PC-9 (cell line): Measurements from ENCODE around the gene APBA2. TPM values are rescaled to one million over a fixed set of nuclear protein-coding genes. Genes with fewer than 3 reads are reported as not detected.

Source experiments
- BruUV-seq: library from RNA; stranded (reverse); fragments of 400-500 nt; replicated peaks from 2 replicates; lab custom pipeline; 2021; lab: Mats Ljungman, UMichigan
- CTCF ChIA-PET: fragments of 300-600 bp; sonication (Branson Sonifier 250); formaldehyde crosslinking; loops from one replicate; lab custom pipeline; 2022; ENCODE audit warnings: antibody characterized with exemption; lab: Charles Lee
- POLR2A ChIA-PET: fragments of 300-600 bp; sonication (Branson Sonifier 250); formaldehyde crosslinking; loops from one replicate; lab custom pipeline; 2022; ENCODE audit warnings: antibody characterized with exemption; ENCODE audit not compliant: unreplicated experiment; lab: Charles Lee
- DNase-seq, 2 experiments: peaks; one replicate each; pipeline versions ENCODE4 v3.0.0 to v3.0.0-alpha.2; 2015 to 2022; ENCODE audit warnings: mixed read lengths in 1 of 2
- H2AFZ ChIP-seq: fragments of 200-600 bp; sonication (generic); 2 replicates; pipeline ENCODE4 v1.8.1; 2017; ENCODE audit warnings: antibody characterized with exemption
- H3F3A ChIP-seq: fragments of 200-600 bp; sonication (generic); 2 replicates; pipeline ENCODE4 v1.8.1; 2017; ENCODE audit warnings: antibody characterized with exemption, mild to moderate bottlenecking, low read depth; ENCODE audit not compliant: insufficient read depth
- H3K27ac ChIP-seq: fragments of 200-600 bp; sonication (generic); 2 replicates; pipeline ENCODE4 v1.6.1; 2016; ENCODE audit warnings: mixed run types
- H3K27me3 ChIP-seq: fragments of 200-600 bp; sonication (generic); 2 replicates; pipeline ENCODE4 v1.6.1; 2016; ENCODE audit warnings: low read depth, mixed run types; ENCODE audit not compliant: insufficient read depth
- H3K36me3 ChIP-seq: fragments of 200-600 bp; sonication (generic); 2 replicates; pipeline ENCODE4 v1.6.1; 2016; ENCODE audit warnings: low read depth, mixed run types
- H3K4me1 ChIP-seq: fragments of 200-600 bp; sonication (generic); replicated peaks from 2 replicates; pipeline ENCODE4 v1.6.1; 2016; ENCODE audit warnings: mixed run types; ENCODE audit not compliant: insufficient read depth
- H3K4me2 ChIP-seq: fragments of 200-600 bp; sonication (generic); 2 replicates; pipeline ENCODE4 v1.6.1; 2017; ENCODE audit warnings: mixed run types
- H3K4me3 ChIP-seq: fragments of 200-600 bp; sonication (generic); 2 replicates; pipeline ENCODE4 v1.6.1; 2016; ENCODE audit warnings: mixed run types
- H3K79me2 ChIP-seq: fragments of 200-600 bp; sonication (generic); 2 replicates; pipeline ENCODE4 v1.6.1; 2017; ENCODE audit warnings: low read depth, mixed run types
- H3K9me2 ChIP-seq: fragments of 200-600 bp; sonication (generic); 2 replicates; pipeline ENCODE4 v1.8.1; 2017; ENCODE audit warnings: mild to moderate bottlenecking; ENCODE audit not compliant: insufficient read depth
- H3K9me3 ChIP-seq: fragments of 200-600 bp; sonication (generic); 2 replicates; pipeline ENCODE4 v1.8.1; 2016; ENCODE audit warnings: low read depth; ENCODE audit not compliant: insufficient read depth
- H4K20me1 ChIP-seq: fragments of 200-600 bp; sonication (generic); 2 replicates; pipeline ENCODE4 v1.8.1; 2017; ENCODE audit not compliant: insufficient read depth
- EZH2 ChIP-seq: fragments of 200-600 bp; sonication (generic); IDR thresholded peaks from 2 replicates; pipeline ENCODE4 v1.8.0; 2017; ENCODE audit warnings: antibody characterized with exemption, low read depth
- intact Hi-C: fragments of 100-400 bp; cut with micrococcal nuclease; formaldehyde crosslinking; loops from one replicate; pipeline ENCODE4 v1.10.0; 2022; ENCODE audit not compliant: unreplicated experiment
- total RNA-seq: library from RNA; stranded (reverse); gene quantifications from 2 replicates; pipeline ENCODE4 v1.2.3, GENCODE V29; 2021
- TF ChIP-seq, protein P1 (sequence below): fragments of 200-600 bp; sonication (generic); conservative IDR thresholded peaks from 2 replicates; pipeline ENCODE4 v1.6.1; 2017; ENCODE audit warnings: mixed run types, antibody characterized with exemption, mild to moderate bottlenecking, moderate library complexity

Gene APBA2
- total RNA-seq, 1 experiment from 2014 or later = not detected

DNA sequence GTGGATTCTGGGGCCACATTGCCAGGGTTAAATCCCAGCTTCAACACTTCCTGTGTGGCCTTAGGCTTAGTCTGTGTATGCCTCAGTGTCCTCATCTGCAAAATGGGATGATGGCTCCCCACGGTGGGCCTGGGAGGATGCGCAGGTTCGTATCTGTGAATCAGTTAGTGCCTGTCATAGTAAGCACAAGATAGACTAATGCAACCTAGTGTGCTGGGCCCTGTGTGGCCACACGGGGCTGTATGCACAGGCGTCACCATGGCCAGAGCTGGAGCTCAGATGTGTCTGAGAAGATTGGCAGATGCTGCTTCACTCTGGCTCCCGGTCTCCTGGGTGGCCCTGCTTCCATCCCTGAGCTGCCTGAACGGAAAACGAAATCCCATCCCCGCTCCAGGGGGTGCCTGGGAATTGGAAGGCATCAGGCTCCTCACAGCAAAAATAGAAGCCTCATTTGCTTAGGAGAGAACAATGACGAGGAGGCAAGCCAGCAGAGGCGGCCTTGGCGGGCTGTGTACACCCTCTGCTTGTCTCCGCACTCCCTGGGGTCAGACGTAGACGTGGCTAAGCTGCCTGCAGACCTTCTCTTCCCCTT lies 103.6 kb downstream of the APBA2 start:
- no peak overlapping the region for H3K4me2 ChIP-seq
- no peak overlapping the region for H3K27ac ChIP-seq
- no peaks in the 10 kb centered on the region for H3K36me3 ChIP-seq
- no peak for DNase-seq
- no peak overlapping the region for H2AFZ ChIP-seq
- no peaks in the 10 kb centered on the region for H3K9me3 ChIP-seq
- ChIA-PET CTCF (no interaction called here), POLR2A (no interaction called here)
- no peaks in the 10 kb centered on the region for H3K4me1 ChIP-seq
- intact Hi-C loops = no loop called here
- no peak overlapping the region for H3K4me3 ChIP-seq
- H3K79me2 ChIP-seq = no peaks in the 10 kb centered on the region
- no TSS peak for BruUV-seq
- no peaks in the 10 kb centered on the region for H3K9me2 ChIP-seq
- H3F3A ChIP-seq = no peaks in the 10 kb centered on the region
- H3K27me3 ChIP-seq = peaks cover 72% of the 10 kb centered on the region
- TF ChIP-seq, protein P1, sequence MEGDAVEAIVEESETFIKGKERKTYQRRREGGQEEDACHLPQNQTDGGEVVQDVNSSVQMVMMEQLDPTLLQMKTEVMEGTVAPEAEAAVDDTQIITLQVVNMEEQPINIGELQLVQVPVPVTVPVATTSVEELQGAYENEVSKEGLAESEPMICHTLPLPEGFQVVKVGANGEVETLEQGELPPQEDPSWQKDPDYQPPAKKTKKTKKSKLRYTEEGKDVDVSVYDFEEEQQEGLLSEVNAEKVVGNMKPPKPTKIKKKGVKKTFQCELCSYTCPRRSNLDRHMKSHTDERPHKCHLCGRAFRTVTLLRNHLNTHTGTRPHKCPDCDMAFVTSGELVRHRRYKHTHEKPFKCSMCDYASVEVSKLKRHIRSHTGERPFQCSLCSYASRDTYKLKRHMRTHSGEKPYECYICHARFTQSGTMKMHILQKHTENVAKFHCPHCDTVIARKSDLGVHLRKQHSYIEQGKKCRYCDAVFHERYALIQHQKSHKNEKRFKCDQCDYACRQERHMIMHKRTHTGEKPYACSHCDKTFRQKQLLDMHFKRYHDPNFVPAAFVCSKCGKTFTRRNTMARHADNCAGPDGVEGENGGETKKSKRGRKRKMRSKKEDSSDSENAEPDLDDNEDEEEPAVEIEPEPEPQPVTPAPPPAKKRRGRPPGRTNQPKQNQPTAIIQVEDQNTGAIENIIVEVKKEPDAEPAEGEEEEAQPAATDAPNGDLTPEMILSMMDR = no peak
- no peak for TF ChIP-seq EZH2
- no peaks in the 10 kb centered on the region for H4K20me1 ChIP-seq

- H3K9me3 ChIP-seq = no peaks in the 10 kb centered on the region
- H3K79me2 ChIP-seq = no peaks in the 10 kb centered on the region
- no peak overlapping the region for H2AFZ ChIP-seq
- no peak overlapping the region for H3K4me3 ChIP-seq
- no peaks in the 10 kb centered on the region for H3K9me2 ChIP-seq
- H3K36me3 ChIP-seq = no peaks in the 10 kb centered on the region
- intact Hi-C loops = no loop called here
- POLR2A ChIA-PET = no interaction called here
- H3K4me2 ChIP-seq = no peak overlapping the region
- H3F3A ChIP-seq = no peaks in the 10 kb centered on the region
- BruUV-seq = no TSS peak
- no peaks in the 10 kb centered on the region for H4K20me1 ChIP-seq
- no peak overlapping the region for H3K27ac ChIP-seq
- no peaks in the 10 kb centered on the region for H3K4me1 ChIP-seq
- H3K27me3 ChIP-seq = peaks cover 77% of the 10 kb centered on the region
- no peak for TF ChIP-seq EZH2
- TF ChIP-seq, protein P1 = no peak
- no peak for DNase-seq
- CTCF ChIA-PET = no interaction called here
Measured at GRCh38 chr15:28989896-28990295, 104.1 kb downstream of the APBA2 start.

DNA sequence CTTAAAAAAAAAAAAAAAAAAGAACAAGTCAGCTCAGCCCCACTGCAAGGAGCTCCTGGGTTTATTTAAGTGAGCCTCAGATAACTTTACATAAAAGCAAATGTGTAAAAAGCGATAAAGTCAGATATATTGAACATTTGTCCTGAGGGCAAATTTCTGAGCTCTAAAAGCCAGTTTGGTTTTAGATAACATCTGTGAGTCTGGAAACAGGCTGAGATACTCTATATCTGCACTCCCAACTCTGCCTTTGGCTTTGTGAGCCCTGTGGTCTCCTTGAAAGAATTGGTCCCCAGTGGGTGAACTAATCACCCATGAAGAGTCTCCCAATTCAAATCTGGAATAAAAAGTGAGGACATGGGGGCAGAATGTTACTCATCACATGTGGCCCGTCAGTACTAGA lies 104.6 kb downstream of the APBA2 start:
- DNase-seq = no peak
- no TSS peak for BruUV-seq
- Histone ChIP-seq H4K20me1 (no peaks in the 10 kb centered on the region), H3K9me3 (no peaks in the 10 kb centered on the region), H3K9me2 (no peaks in the 10 kb centered on the region), H3K27ac (no peak overlapping the region), H3K27me3 (peaks cover 81% of the 10 kb centered on the region), H3K36me3 (no peaks in the 10 kb centered on the region), H3K79me2 (no peaks in the 10 kb centered on the region), H3K4me1 (no peaks in the 10 kb centered on the region), H3K4me3 (no peak overlapping the region), H3K4me2 (no peak overlapping the region), H3F3A (no peaks in the 10 kb centered on the region), H2AFZ (no peak overlapping the region)
- ChIA-PET CTCF (no interaction called here), POLR2A (no interaction called here)
- intact Hi-C loops = no loop called here
- TF ChIP-seq EZH2 = no peak
- TF ChIP-seq, protein P1 = no peak
